Gastroesophageal sphincter (tissue), 4 donors: Measurements from ENCODE around the gene SKIDA1. TPM values are rescaled to one million over a fixed set of nuclear protein-coding genes. Genes with fewer than 3 reads are reported as not detected.

Source experiments
- ATAC-seq: fragments of 150-250 bp; one replicate; pipeline ENCODE4 v1.9.1; 2016; ENCODE audit warnings: mild to moderate bottlenecking, moderate library complexity
- H3K27ac ChIP-seq, 4 donors: fragments of 200-600 bp; sonication (generic) in 3 of 4; 1 replicate in 3 of 4; 2 replicates in 1 of 4; pipeline ENCODE4 v1.5.1; 2016 to 2019
- H3K27me3 ChIP-seq: fragments of 200-600 bp; sonication (generic); one replicate; pipeline ENCODE4 v1.5.1; 2019
- H3K36me3 ChIP-seq, 2 donors: fragments of 200-600 bp; sonication (generic); one replicate each; pipeline ENCODE4 v1.5.1; 2019; ENCODE audit warnings: control low read depth in 1 of 2
- H3K4me1 ChIP-seq, 3 donors: fragments of 200-600 bp; sonication (generic); 1 replicate in 2 of 3; 2 replicates in 1 of 3; pipeline ENCODE4 v1.5.1; 2016 to 2019; ENCODE audit warnings: control low read depth in 2 of 3
- H3K4me3 ChIP-seq, 2 donors: fragments of 200-600 bp; sonication (generic); one replicate each; pipeline ENCODE4 v1.5.1; 2019; ENCODE audit warnings: mild to moderate bottlenecking in 1 of 2, moderate library complexity in 1 of 2
- H3K9me3 ChIP-seq, 3 donors: fragments of 200-600 bp; sonication (generic); one replicate each; pipeline ENCODE4 v1.5.1; 2017 to 2019; ENCODE audit warnings: control low read depth in 2 of 3
- EP300 ChIP-seq: sonication (generic); formaldehyde crosslinking; IDR thresholded peaks from one replicate; pipeline ENCODE4 v1.6.1; 2017; ENCODE audit warnings: antibody characterized with exemption, mild to moderate bottlenecking
- POLR2A ChIP-seq, 2 donors: fragments of 450-650 bp; IDR thresholded peaks; one replicate each; pipeline ENCODE4 v1.6.1; 2017; ENCODE audit warnings: antibody characterized with exemption in 2 of 2, mild to moderate bottlenecking in 2 of 2, moderate library complexity in 1 of 2
- POLR2AphosphoS5 ChIP-seq: sonication (generic); formaldehyde crosslinking; IDR thresholded peaks from one replicate; pipeline ENCODE4 v1.6.1; 2017; ENCODE audit warnings: antibody characterized with exemption
- WGBS, 2 donors: methylation state at CpG; one replicate each; pipeline ENCODE4 v1.1.5; 2018; ENCODE audit warnings: low coverage in 1 of 2; 5-methylcytosine and 5-hydroxymethylcytosine counted together
- total RNA-seq, 4 donors: library from RNA; depleted of rRNA; stranded (reverse); fragments of >200 nt; gene quantifications; one replicate each; pipeline ENCODE4 v1.1.0, GENCODE V29; 2016
- TF ChIP-seq, protein P1 (sequence below), 4 experiments: fragments of 200-600 bp in 2 of 4; fragments of 450-650 bp in 2 of 4; sonication (generic) in 1 of 4; IDR thresholded peaks; one replicate each; pipeline ENCODE4 v1.5.1; 2017 to 2019; ENCODE audit warnings: antibody characterized with exemption in 4 of 4, mild to moderate bottlenecking in 2 of 4, moderate library complexity in 2 of 4

SKIDA1 gene
- total RNA-seq, 4 donors from 2014 or later, result 0.74 to 6.5 (median 2.1) TPM

- TF ChIP-seq POLR2A (IDR thresholded peaks at IDR 0.05), result no peak
- no peak for TF ChIP-seq EP300
- TF ChIP-seq POLR2AphosphoS5, result no peak
- TF ChIP-seq, protein P1, sequence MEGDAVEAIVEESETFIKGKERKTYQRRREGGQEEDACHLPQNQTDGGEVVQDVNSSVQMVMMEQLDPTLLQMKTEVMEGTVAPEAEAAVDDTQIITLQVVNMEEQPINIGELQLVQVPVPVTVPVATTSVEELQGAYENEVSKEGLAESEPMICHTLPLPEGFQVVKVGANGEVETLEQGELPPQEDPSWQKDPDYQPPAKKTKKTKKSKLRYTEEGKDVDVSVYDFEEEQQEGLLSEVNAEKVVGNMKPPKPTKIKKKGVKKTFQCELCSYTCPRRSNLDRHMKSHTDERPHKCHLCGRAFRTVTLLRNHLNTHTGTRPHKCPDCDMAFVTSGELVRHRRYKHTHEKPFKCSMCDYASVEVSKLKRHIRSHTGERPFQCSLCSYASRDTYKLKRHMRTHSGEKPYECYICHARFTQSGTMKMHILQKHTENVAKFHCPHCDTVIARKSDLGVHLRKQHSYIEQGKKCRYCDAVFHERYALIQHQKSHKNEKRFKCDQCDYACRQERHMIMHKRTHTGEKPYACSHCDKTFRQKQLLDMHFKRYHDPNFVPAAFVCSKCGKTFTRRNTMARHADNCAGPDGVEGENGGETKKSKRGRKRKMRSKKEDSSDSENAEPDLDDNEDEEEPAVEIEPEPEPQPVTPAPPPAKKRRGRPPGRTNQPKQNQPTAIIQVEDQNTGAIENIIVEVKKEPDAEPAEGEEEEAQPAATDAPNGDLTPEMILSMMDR (IDR thresholded peaks at IDR 0.05), result no peak
- ATAC-seq, result no peak
- Histone ChIP-seq H3K4me1 (peaks cover 0 to 61% (median 4%) of the 10 kb centered on the region in 3 donors), H3K27ac (peak overlapping the region in 2 of 4 donors; percentile 98 to 99), H3K36me3 (no peaks in the 10 kb centered on the region), H3K9me3 (no peaks in the 10 kb centered on the region), H3K4me3 (no peak overlapping the region), H3K27me3 (no peaks in the 10 kb centered on the region)
- 50 to 64% methylated on average over 4 of the region's 4 CpGs for WGBS, 2 donors
These were observed 3.5 kb downstream of the SKIDA1 start for GRCh38 chr10:21521751-21522533.

DNA sequence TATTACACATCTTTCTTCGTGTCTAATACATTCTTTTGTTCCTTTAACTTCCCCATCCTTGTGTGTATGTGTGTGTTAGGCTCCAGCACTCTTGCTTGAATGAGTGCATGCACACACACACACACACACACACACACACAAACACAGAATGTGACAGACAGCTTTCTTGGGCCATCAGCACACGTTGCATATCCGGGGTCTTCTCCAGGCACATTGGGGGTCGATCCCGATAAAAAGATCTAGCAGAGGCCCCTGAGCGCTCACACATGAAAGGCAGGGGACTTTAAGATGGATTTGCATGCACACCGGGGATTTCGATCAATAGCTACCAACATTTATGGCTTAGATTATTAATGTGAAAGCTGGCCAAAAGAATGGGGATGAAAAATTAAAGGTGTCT lies 4.5 kb downstream of the SKIDA1 start:
- no peaks in the 10 kb centered on the region for H3K36me3 ChIP-seq
- H3K9me3 ChIP-seq, result no peaks in the 10 kb centered on the region
- H3K4me3 ChIP-seq, result no peak overlapping the region
- peaks cover 0 to 64% (median 5%) of the 10 kb centered on the region in 3 donors for H3K4me1 ChIP-seq
- TF ChIP-seq POLR2A (IDR thresholded peaks at IDR 0.05), result no peak
- no peak for TF ChIP-seq POLR2AphosphoS5
- TF ChIP-seq EP300, result no peak
- TF ChIP-seq, protein P1 (IDR thresholded peaks at IDR 0.05), result no peak
- H3K27me3 ChIP-seq, result no peaks in the 10 kb centered on the region
- peak overlapping the region; percentile 86 to 98 (median 86) for H3K27ac ChIP-seq
- 55 to 86% methylated on average over 6 to 7 of the region's 8 CpGs for WGBS, 2 donors
- no peak for ATAC-seq

- peak overlapping the region; percentile 86 to 98 (median 86) for H3K27ac ChIP-seq
- no peaks in the 10 kb centered on the region for H3K36me3 ChIP-seq
- H3K9me3 ChIP-seq, result no peaks in the 10 kb centered on the region
- no peak for TF ChIP-seq POLR2A (IDR thresholded peaks at IDR 0.05)
- TF ChIP-seq EP300, result no peak
- TF ChIP-seq, protein P1 (IDR thresholded peaks at IDR 0.05), result no peak
- TF ChIP-seq POLR2AphosphoS5, result no peak
- H3K4me3 ChIP-seq, result peak overlapping the region; percentile 37 to 68
- H3K4me1 ChIP-seq, result peaks cover 0 to 69% (median 8%) of the 10 kb centered on the region in 3 donors
- H3K27me3 ChIP-seq, result no peaks in the 10 kb centered on the region
- no peak for ATAC-seq
These were observed 5.0 kb downstream of the SKIDA1 start for GRCh38 chr10:21520509-21520908.

- Histone ChIP-seq H3K4me1 (peaks cover 0 to 74% (median 10%) of the 10 kb centered on the region in 3 donors), H3K27me3 (no peaks in the 10 kb centered on the region), H3K9me3 (no peaks in the 10 kb centered on the region), H3K36me3 (no peaks in the 10 kb centered on the region), H3K27ac (peak overlapping the region; percentile 86 to 98 (median 86)), H3K4me3 (peak overlapping the region; percentile 37 to 68)
- TF ChIP-seq POLR2A (IDR thresholded peaks at IDR 0.05), result no peak
- TF ChIP-seq EP300, result no peak
- TF ChIP-seq, protein P1 (IDR thresholded peaks at IDR 0.05), result no peak
- TF ChIP-seq POLR2AphosphoS5, result no peak
- WGBS, 2 donors, result 6 to 7% methylated on average over 8 to 12 of the region's 12 CpGs
- ATAC-seq, result no peak
These were observed 5.5 kb downstream of the SKIDA1 start for GRCh38 chr10:21519941-21520436.
